Measurements from ENCODE around the gene MFAP4.

MFAP4 gene

GRCh38 chr17:19374136-19374535, 12.9 kb downstream of the MFAP4 start:
- DNase-seq (ENCODE audit: low spot score) = no peak
- no peak overlapping the region for H3K27ac ChIP-seq

DNA sequence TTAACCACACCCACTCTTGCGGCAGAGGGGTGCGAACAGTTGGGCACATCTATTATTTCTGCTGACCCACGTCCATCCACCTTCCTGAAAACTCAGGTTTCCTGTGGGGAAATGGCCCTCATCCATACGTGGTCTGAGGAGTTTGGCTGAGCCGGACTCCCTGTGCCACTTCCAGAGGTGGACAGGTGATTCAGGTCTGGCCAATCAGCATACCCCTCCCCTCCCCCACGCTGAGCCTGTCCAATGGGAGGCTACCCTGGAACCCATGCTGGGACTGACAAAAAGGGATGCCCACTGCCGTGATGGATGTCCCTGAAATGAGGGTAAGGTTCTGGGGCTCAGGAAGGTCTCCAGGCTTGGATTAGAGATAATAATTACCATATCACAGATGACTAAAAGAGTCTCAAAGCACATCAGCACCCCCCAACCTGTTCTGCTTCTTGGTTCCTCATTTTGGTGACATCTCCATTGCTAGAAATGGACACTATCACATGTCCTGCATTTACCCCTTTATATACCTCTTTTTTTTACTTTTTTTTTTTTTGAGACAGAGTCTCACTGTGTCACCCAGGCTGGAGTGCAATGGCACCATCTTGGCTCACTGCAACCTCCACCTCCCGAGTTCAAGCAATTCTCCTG, 14.0 kb downstream of the MFAP4 start:
- H3K4me3 ChIP-seq = no peak overlapping the region
- no peak for TF ChIP-seq CTCF (IDR thresholded peaks at IDR 0.05)
- DNase-seq (ENCODE audit: low spot score) = no peak
- no peak overlapping the region for H3K27ac ChIP-seq

More at GRCh38 chr17:19374136-19374535, 12.9 kb downstream of the MFAP4 start:
- no peak for TF ChIP-seq CTCF (IDR thresholded peaks at IDR 0.05)
- H3K4me3 ChIP-seq = no peak overlapping the region

DNA sequence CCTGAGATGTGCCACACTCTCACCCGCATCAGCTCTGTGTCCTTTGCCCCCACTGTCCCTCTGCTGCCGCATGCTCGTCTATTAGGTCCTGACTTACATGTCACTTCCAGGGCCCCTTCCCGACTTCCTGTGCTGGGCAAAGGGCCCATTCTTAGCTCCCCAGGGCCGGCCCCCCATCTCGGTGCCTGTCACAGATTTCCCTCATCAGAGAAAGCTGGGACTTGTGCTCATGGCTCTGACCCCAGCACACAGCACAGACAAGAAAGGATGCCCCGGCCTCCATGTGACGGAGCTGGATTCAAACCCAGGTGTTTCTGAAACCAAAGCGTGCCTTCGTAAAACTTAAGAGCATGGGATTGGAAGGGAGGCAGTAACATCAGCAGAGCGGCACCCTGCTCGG, 14.6 kb downstream of the MFAP4 start:
- DNase-seq (ENCODE audit: low spot score) = no peak
- TF ChIP-seq CTCF (IDR thresholded peaks at IDR 0.05) = no peak
- Histone ChIP-seq H3K4me3 (no peak overlapping the region), H3K27ac (no peak overlapping the region)

- TF ChIP-seq CTCF (IDR thresholded peaks at IDR 0.05) = no peak
- H3K27ac ChIP-seq = no peak overlapping the region
- DNase-seq (ENCODE audit: low spot score) = no peak
- no peak overlapping the region for H3K4me3 ChIP-seq
Observed at GRCh38 chr17:19372011-19372370, 15.0 kb downstream of the MFAP4 start.

DNA sequence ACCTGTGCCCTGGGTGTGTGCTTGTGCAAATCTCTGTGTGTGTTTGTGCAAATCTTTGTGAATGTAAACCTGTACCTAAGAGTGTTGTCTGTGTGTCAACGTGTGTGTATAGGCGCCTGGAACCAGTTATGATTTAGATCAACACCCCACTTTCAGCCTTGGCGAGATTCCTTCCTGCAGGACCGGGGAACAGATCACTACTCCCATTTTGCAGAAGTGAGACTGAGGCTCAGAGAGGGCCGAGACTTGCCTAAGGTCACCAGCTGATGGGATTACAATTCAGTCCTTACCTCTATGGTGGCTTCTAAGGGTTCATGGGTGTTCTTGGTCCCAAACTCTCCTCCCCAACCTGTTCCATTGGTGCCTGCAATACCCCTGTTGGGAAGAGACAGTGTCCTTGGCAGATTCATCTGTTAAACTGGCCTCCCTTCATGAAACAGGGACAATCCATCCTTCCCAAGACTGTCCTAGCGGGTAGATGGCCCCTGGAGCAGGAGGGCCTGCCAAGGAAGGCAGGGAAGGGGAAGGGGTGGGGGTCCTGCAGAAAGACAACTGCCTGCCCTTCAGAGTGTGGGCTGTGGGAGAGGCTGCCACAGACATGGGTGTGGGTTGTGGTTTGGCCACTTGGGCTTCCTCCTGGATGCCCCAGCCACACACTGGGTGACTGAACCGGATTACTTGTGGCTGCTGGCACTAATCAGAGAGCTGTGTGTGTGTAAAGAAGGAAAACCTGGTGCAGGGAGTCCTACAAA, 15.6 kb downstream of the MFAP4 start:
- TF ChIP-seq CTCF (IDR thresholded peaks at IDR 0.05) = no peak
- H3K27ac ChIP-seq = peak overlapping the region in 1 of 2 donors; percentile 29
- no peak for DNase-seq (ENCODE audit: low spot score)
- no peak overlapping the region for H3K4me3 ChIP-seq

DNA sequence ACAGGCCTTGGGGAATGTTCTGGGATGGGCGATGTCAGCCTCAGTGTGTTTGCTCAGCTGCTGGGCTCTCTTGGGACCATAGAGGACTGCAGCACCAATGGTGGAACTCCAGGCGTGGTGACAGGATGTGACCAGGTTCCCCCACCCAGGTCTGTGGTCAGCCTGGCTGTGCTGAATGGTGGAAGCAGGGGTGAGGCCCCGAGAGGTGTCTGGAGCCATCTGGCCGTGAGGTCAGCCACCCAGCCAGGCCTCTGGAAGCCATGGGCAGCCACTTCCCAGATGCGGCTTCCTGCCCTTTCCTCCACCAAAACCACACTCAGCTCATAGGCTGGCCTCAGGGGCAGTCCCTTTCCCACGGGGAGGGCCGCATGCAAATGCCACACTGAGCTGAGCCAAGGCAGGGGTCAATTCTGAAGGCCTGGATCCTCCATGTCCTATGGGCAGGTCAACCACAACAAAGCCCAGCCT, 16.5 kb downstream of the MFAP4 start:
- DNase-seq (ENCODE audit: low spot score) = peak; percentile 75
- TF ChIP-seq CTCF (IDR thresholded peaks at IDR 0.05) = no peak
- Histone ChIP-seq H3K4me3 (no peak overlapping the region), H3K27ac (peak overlapping the region in 1 of 2 donors; percentile 29)

Measured in coronary artery (tissue), 2 donors.